GM23338 (cell line): ENCODE results near the gene APCDD1L. TPM values are rescaled to one million over a fixed set of nuclear protein-coding genes. Genes with fewer than 3 reads are reported as not detected.
A peak's percentile ranks its signal among the peaks of the same experiment; 100 is the strongest.

ENCODE experiments used
- ATAC-seq: fragments of 200-7000 bp; cut with Tn5 transposase; 3 replicates; pipeline ENCODE4 v1.9.1; 2020
- DNase-seq: peaks from one replicate; pipeline ENCODE4 v3.0.0-alpha.2; 2015; ENCODE audit warnings: low spot score
- H2AFZ ChIP-seq: fragments of 200-600 bp; sonication (generic); 2 replicates; pipeline ENCODE4 v1.8.0; 2016; ENCODE audit warnings: antibody characterized with exemption, mild to moderate bottlenecking, moderate library complexity
- H3F3A ChIP-seq: fragments of 200-600 bp; sonication (generic); replicated peaks from 2 replicates; pipeline ENCODE4 v1.8.0; 2017; ENCODE audit warnings: antibody characterized with exemption, mixed run types, low read depth
- H3K27ac ChIP-seq: fragments of 200-600 bp; sonication (generic); 2 replicates; pipeline ENCODE4 v1.6.1; 2016; ENCODE audit warnings: low read depth
- H3K27me3 ChIP-seq: fragments of 200-600 bp; sonication (generic); 2 replicates; pipeline ENCODE4 v1.8.0; 2016; ENCODE audit warnings: mild to moderate bottlenecking, mixed run types, moderate library complexity; ENCODE audit not compliant: insufficient read depth
- H3K36me3 ChIP-seq: fragments of 200-600 bp; sonication (generic); 2 replicates; pipeline ENCODE4 v1.8.0; 2016; ENCODE audit warnings: mild to moderate bottlenecking; ENCODE audit not compliant: insufficient read depth
- H3K4me1 ChIP-seq: fragments of 200-600 bp; sonication (generic); 2 replicates; pipeline ENCODE4 v1.8.0; 2016; ENCODE audit warnings: mild to moderate bottlenecking, moderate library complexity; ENCODE audit not compliant: insufficient read depth
- H3K4me2 ChIP-seq: fragments of 200-600 bp; sonication (generic); 2 replicates; pipeline ENCODE4 v1.7.1; 2017; ENCODE audit warnings: mixed run types
- H3K4me3 ChIP-seq: fragments of 200-600 bp; sonication (generic); 2 replicates; pipeline ENCODE4 v1.6.1; 2016; ENCODE audit warnings: mixed run types
- H3K79me2 ChIP-seq: fragments of 200-600 bp; sonication (generic); replicated peaks from 2 replicates; pipeline ENCODE4 v1.8.0; 2017; ENCODE audit warnings: mild to moderate bottlenecking; ENCODE audit not compliant: insufficient read depth
- H3K9me2 ChIP-seq: fragments of 200-600 bp; sonication (generic); 2 replicates; pipeline ENCODE4 v1.8.0; 2017; ENCODE audit not compliant: insufficient read depth
- H4K20me1 ChIP-seq: fragments of 200-600 bp; sonication (generic); replicated peaks from 2 replicates; pipeline ENCODE4 v1.8.0; 2017; ENCODE audit warnings: mild to moderate bottlenecking; ENCODE audit not compliant: insufficient read depth
- H3K27ac Mint-ChIP-seq: 2 replicates; pipeline ENCODE4 v1.8.0; 2020; ENCODE audit warnings: inconsistent platforms, mild to moderate bottlenecking, moderate library complexity, mixed read lengths
- H3K27me3 Mint-ChIP-seq: 3 replicates; pipeline ENCODE4 v1.8.0; 2022; ENCODE audit warnings: low read depth, mild to moderate bottlenecking, moderate library complexity, mixed read lengths, inconsistent platforms; ENCODE audit not compliant: insufficient read depth, poor library complexity
- H3K36me3 Mint-ChIP-seq: 3 replicates; pipeline ENCODE4 v1.8.0; 2021; ENCODE audit warnings: low read depth, mild to moderate bottlenecking, inconsistent platforms, moderate library complexity, mixed read lengths
- H3K4me1 Mint-ChIP-seq: 3 replicates; pipeline ENCODE4 v1.8.0; 2020; ENCODE audit warnings: mild to moderate bottlenecking, inconsistent platforms, mixed read lengths
- H3K4me3 Mint-ChIP-seq: 3 replicates; pipeline ENCODE4 v1.8.0; 2021; ENCODE audit warnings: moderate library complexity, mild to moderate bottlenecking, inconsistent platforms, mixed read lengths
- H3K9me3 Mint-ChIP-seq: 3 replicates; pipeline ENCODE4 v1.8.0; 2020; ENCODE audit warnings: moderate library complexity, mild to moderate bottlenecking, inconsistent platforms, mixed read lengths
- ETS1 ChIP-seq: IDR thresholded peaks from 2 replicates; pipeline ENCODE4 v1.6.1; 2016; ENCODE audit warnings: antibody characterized with exemption
- EZH2 ChIP-seq: fragments of 200-600 bp; sonication (generic); IDR thresholded peaks from one replicate; pipeline ENCODE4 v1.8.0; 2017; ENCODE audit warnings: antibody characterized with exemption, mild to moderate bottlenecking, low read depth; ENCODE audit not compliant: unreplicated experiment
- EZH2phosphoT487 ChIP-seq: fragments of 200-600 bp; sonication (generic); IDR thresholded peaks from one replicate; pipeline ENCODE4 v1.8.1; 2018; ENCODE audit warnings: antibody characterized with exemption; ENCODE audit not compliant: unreplicated experiment
- JUNB ChIP-seq: IDR thresholded peaks from one replicate; pipeline ENCODE4 v1.6.1; 2016; ENCODE audit warnings: antibody characterized with exemption; ENCODE audit not compliant: unreplicated experiment
- NANOG ChIP-seq: IDR thresholded peaks from 2 replicates; pipeline ENCODE4 v1.6.1; 2016; ENCODE audit warnings: antibody characterized with exemption, borderline replicate concordance
- REST ChIP-seq: IDR thresholded peaks from one replicate; pipeline ENCODE4 v1.6.1; 2018; ENCODE audit warnings: antibody characterized with exemption; ENCODE audit not compliant: unreplicated experiment
- STAT1 ChIP-seq: IDR thresholded peaks from one replicate; pipeline ENCODE4 v1.6.1; 2016; ENCODE audit warnings: antibody characterized with exemption; ENCODE audit not compliant: unreplicated experiment
- ZNF114 ChIP-seq: fragments of 250-450 bp; sonication (Bioruptor Pico); IDR thresholded peaks from 2 replicates; pipeline ENCODE4 v1.5.0; 2020; ENCODE audit warnings: mild to moderate bottlenecking, moderate library complexity
- ZNF331 ChIP-seq: fragments of 250-450 bp; sonication (Bioruptor Pico); IDR thresholded peaks from 2 replicates; pipeline ENCODE4 v1.5.0; 2020; ENCODE audit warnings: low read depth, mild to moderate bottlenecking, moderate library complexity
- ZNF462 ChIP-seq: fragments of 250-450 bp; sonication (Bioruptor Pico); IDR thresholded peaks from 2 replicates; pipeline ENCODE4 v1.5.0; 2020; ENCODE audit warnings: mild to moderate bottlenecking, moderate library complexity
- polyA plus RNA-seq: library from polyadenylated mRNA; unstranded; fragments of >200 nt; fragmentation: Nextera tagmentation; extraction: Ambion mirVana; gene quantifications from 2 replicates; pipeline ENCODE4 v1.2.1, GENCODE V29; 2016
- total RNA-seq: library from RNA; depleted of rRNA; stranded (reverse); fragments of >200 nt; shearing (Covaris generic); gene quantifications from 2 replicates; pipeline ENCODE4 v1.2.3, GENCODE V29; 2014

Gene APCDD1L
- total and polyA plus RNA-seq, 2 experiments from 2014 or later = 1.8 to 4.6 TPM

GRCh38 chr20:58522666-58523065 is 7.5 kb upstream of the APCDD1L start:
- H3K4me2 ChIP-seq = peak overlapping the region; percentile 52; the same call in 1 of the 2 replicates
- peaks cover 16% of the 10 kb centered on the region for H3K4me1 Mint-ChIP-seq
- TF ChIP-seq ZNF114 (no peak), NANOG (no peak), ETS1 (no peak), STAT1 (no peak), ZNF462 (CRISPR knock-in tag) (no peak), EZH2phosphoT487 (no peak), JUNB (no peak), REST (no peak), ZNF331 (no peak), EZH2 (no peak)

More at GRCh38 chr20:58522666-58523065, 7.5 kb upstream of the APCDD1L start:
- Histone ChIP-seq H3K27ac (no peak overlapping the region), H3K27me3 (no peaks in the 10 kb centered on the region), H3K79me2 (no peaks in the 10 kb centered on the region), H2AFZ (no peak overlapping the region), H4K20me1 (no peaks in the 10 kb centered on the region), H3K36me3 (no peaks in the 10 kb centered on the region), H3F3A (no peaks in the 10 kb centered on the region), H3K4me1 (peaks cover 17% of the 10 kb centered on the region), H3K4me3 (no peak overlapping the region), H3K9me2 (no peaks in the 10 kb centered on the region; the same call in 1 of the 2 replicates)
- peaks cover 7% of the 10 kb centered on the region for H3K27me3 Mint-ChIP-seq
- no peak overlapping the region for H3K27ac Mint-ChIP-seq
- no peak for ATAC-seq
- H3K9me3 Mint-ChIP-seq = peaks cover 39% of the 10 kb centered on the region
- peaks cover 32% of the 10 kb centered on the region; the same call in 2 of the 3 replicates for H3K36me3 Mint-ChIP-seq
- no peak overlapping the region for H3K4me3 Mint-ChIP-seq
- DNase-seq = no peak
